Measurements from ENCODE around the gene ARIH2.

ARIH2 gene

GRCh38 chr3:49004352-49005302 lies 86.0 kb downstream of the ARIH2 start:
- Histone ChIP-seq H3K27ac (ENCODE audit: low read depth, low read length) (no peak overlapping the region), H3K9me2 (replicated peaks; ENCODE audit: insufficient read depth, low read length) (no peaks in the 10 kb centered on the region), H3K79me2 (ENCODE audit: insufficient read depth, low read length) (peaks cover 14% of the 10 kb centered on the region), H3K27me3 (ENCODE audit: low read length) (no peaks in the 10 kb centered on the region), H3K9me3 (ENCODE audit: insufficient read depth, low read length) (no peaks in the 10 kb centered on the region), H3K4me2 (ENCODE audit: low read depth, low read length, poor library complexity, severe bottlenecking) (no peak overlapping the region), H3K4me3 (ENCODE audit: insufficient read depth, low read length, poor library complexity, severe bottlenecking) (no peak overlapping the region), H2AFZ (ENCODE audit: low read depth, low read length, severe bottlenecking) (no peak overlapping the region), H3K36me3 (ENCODE audit: low read length) (no peaks in the 10 kb centered on the region), H3F3A (ENCODE audit: insufficient read depth) (peaks cover 7% of the 10 kb centered on the region; the same call in 1 of the 2 replicates), H4K20me1 (ENCODE audit: low read depth, low read length) (peaks cover 6% of the 10 kb centered on the region; the same call in 1 of the 2 replicates), H3K9ac (ENCODE audit: low read length) (no peak overlapping the region)
- TF ChIP-seq, protein P1, sequence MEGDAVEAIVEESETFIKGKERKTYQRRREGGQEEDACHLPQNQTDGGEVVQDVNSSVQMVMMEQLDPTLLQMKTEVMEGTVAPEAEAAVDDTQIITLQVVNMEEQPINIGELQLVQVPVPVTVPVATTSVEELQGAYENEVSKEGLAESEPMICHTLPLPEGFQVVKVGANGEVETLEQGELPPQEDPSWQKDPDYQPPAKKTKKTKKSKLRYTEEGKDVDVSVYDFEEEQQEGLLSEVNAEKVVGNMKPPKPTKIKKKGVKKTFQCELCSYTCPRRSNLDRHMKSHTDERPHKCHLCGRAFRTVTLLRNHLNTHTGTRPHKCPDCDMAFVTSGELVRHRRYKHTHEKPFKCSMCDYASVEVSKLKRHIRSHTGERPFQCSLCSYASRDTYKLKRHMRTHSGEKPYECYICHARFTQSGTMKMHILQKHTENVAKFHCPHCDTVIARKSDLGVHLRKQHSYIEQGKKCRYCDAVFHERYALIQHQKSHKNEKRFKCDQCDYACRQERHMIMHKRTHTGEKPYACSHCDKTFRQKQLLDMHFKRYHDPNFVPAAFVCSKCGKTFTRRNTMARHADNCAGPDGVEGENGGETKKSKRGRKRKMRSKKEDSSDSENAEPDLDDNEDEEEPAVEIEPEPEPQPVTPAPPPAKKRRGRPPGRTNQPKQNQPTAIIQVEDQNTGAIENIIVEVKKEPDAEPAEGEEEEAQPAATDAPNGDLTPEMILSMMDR (IDR thresholded peaks at IDR 0.05; ENCODE audit: insufficient read depth, low read length, poor library complexity, severe bottlenecking), result no peak
- TF ChIP-seq EZH2phosphoT487 (conservative IDR thresholded peaks at IDR 0.05; ENCODE audit: low read length), result no peak

DNA sequence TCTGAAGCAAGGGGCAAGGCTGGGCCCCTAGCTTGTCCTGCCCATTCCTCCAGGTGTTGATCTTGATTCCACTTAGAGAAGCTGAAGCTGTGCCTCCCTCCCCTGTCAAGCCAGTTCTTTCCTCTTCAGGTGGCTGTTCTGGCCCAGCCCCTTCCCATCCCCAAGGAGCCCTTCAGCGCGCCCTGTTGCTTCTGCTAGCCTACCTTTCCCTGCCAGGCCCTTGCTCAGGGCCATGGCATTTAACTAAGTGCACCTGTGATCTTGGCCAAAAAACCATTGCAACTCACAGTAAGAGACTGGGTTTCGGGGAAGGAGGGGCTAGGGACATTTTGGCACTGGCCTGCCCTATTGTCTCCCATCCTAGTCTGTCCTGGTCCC lies 86.7 kb downstream of the ARIH2 start:
- no peak overlapping the region for H3K4me2 ChIP-seq (ENCODE audit: low read depth, low read length, poor library complexity, severe bottlenecking)
- no peak overlapping the region for H2AFZ ChIP-seq (ENCODE audit: low read depth, low read length, severe bottlenecking)
- TF ChIP-seq, protein P1 (IDR thresholded peaks at IDR 0.05; ENCODE audit: insufficient read depth, low read length, poor library complexity, severe bottlenecking), result no peak
- no peak for TF ChIP-seq EZH2phosphoT487 (conservative IDR thresholded peaks at IDR 0.05; ENCODE audit: low read length)
- peaks cover 7% of the 10 kb centered on the region; the same call in 1 of the 2 replicates for H3F3A ChIP-seq (ENCODE audit: insufficient read depth)
- H3K9me3 ChIP-seq (ENCODE audit: insufficient read depth, low read length), result no peaks in the 10 kb centered on the region
- H3K9ac ChIP-seq (ENCODE audit: low read length), result no peak overlapping the region
- no peak overlapping the region for H3K4me3 ChIP-seq (ENCODE audit: insufficient read depth, low read length, poor library complexity, severe bottlenecking)
- H3K9me2 ChIP-seq (replicated peaks; ENCODE audit: insufficient read depth, low read length), result no peaks in the 10 kb centered on the region
- no peaks in the 10 kb centered on the region for H3K27me3 ChIP-seq (ENCODE audit: low read length)
- H4K20me1 ChIP-seq (ENCODE audit: low read depth, low read length), result peaks cover 6% of the 10 kb centered on the region; the same call in 1 of the 2 replicates
- no peak overlapping the region for H3K27ac ChIP-seq (ENCODE audit: low read depth, low read length)
- no peaks in the 10 kb centered on the region for H3K36me3 ChIP-seq (ENCODE audit: low read length)
- peaks cover 20% of the 10 kb centered on the region for H3K79me2 ChIP-seq (ENCODE audit: insufficient read depth, low read length)

- Histone ChIP-seq H3K36me3 (ENCODE audit: low read length) (no peaks in the 10 kb centered on the region), H3K79me2 (ENCODE audit: insufficient read depth, low read length) (peaks cover 20% of the 10 kb centered on the region), H3K4me2 (ENCODE audit: low read depth, low read length, poor library complexity, severe bottlenecking) (peak overlapping the region; percentile 66), H3F3A (ENCODE audit: insufficient read depth) (peaks cover 7% of the 10 kb centered on the region; the same call in 1 of the 2 replicates), H3K27ac (ENCODE audit: low read depth, low read length) (no peak overlapping the region), H3K4me3 (ENCODE audit: insufficient read depth, low read length, poor library complexity, severe bottlenecking) (no peak overlapping the region), H3K27me3 (ENCODE audit: low read length) (no peaks in the 10 kb centered on the region), H4K20me1 (ENCODE audit: low read depth, low read length) (peaks cover 6% of the 10 kb centered on the region; the same call in 1 of the 2 replicates), H3K9ac (ENCODE audit: low read length) (peak overlapping the region; percentile 99; the same call in 1 of the 2 replicates), H3K9me3 (ENCODE audit: insufficient read depth, low read length) (no peaks in the 10 kb centered on the region), H2AFZ (ENCODE audit: low read depth, low read length, severe bottlenecking) (no peak overlapping the region), H3K9me2 (replicated peaks; ENCODE audit: insufficient read depth, low read length) (no peaks in the 10 kb centered on the region)
- TF ChIP-seq, protein P1 (IDR thresholded peaks at IDR 0.05; ENCODE audit: insufficient read depth, low read length, poor library complexity, severe bottlenecking), result no peak
These were observed 87.4 kb downstream of the ARIH2 start for GRCh38 chr3:49005998-49006397.
